A549 (cell line): ENCODE data around the gene MAML3. TPM values are rescaled to one million over a fixed set of nuclear protein-coding genes. Genes with fewer than 3 reads are reported as not detected.

ENCODE experiments used
- ATAC-seq, 2 experiments: fragments of 200-7000 bp in 1 of 2; fragments of >200 bp in 1 of 2; cut with Nextera tagmentation in 1 of 2; cut with Tn5 transposase in 1 of 2; 3 replicates each; pipeline versions ENCODE4 v1.8.0 to v1.9.1; 2018 to 2020; ENCODE audit warnings: mild to moderate bottlenecking in 1 of 2, moderate library complexity in 1 of 2
- CTCF ChIA-PET: fragments of 300-600 bp; sonication (Branson Sonifier 250); formaldehyde crosslinking; extraction: SDS; loops from one replicate; lab custom pipeline; 2021; ENCODE audit warnings: antibody characterized with exemption, inconsistent platforms; lab: Yijun Ruan, JAX
- POLR2A ChIA-PET: fragments of 350-600 bp; formaldehyde crosslinking; extraction: SDS; loops from one replicate; lab custom pipeline; 2021; ENCODE audit warnings: antibody characterized with exemption, inconsistent platforms; lab: Yijun Ruan, JAX
- DNase-seq, 2 experiments: peaks; one replicate each; pipeline versions ENCODE4 v3.0.0 to v3.0.0-alpha.2; 2011 to 2016; ENCODE audit warnings: low read depth in 1 of 2, low spot score in 1 of 2
- FAIRE-seq: peaks from 2 replicates; lab custom pipeline; 2011; peaks lifted over from hg19 to GRCh38; lab: Jason Lieb, UNC
- H3K27ac ChIP-seq, 2 experiments: fragments of >200 bp; sonication (Bioruptor Twin); formaldehyde crosslinking; 3 replicates each; pipeline ENCODE4 v1.5.1; 2016 to 2017
- H3K4me1 ChIP-seq: fragments of >200 bp; sonication (Bioruptor Twin); formaldehyde crosslinking; 3 replicates; pipeline ENCODE4 v1.6.1; 2016
- H3K4me2 ChIP-seq: fragments of >200 bp; sonication (Bioruptor Twin); formaldehyde crosslinking; 3 replicates; pipeline ENCODE4 v1.6.1; 2016
- H3K4me3 ChIP-seq: fragments of >200 bp; sonication (Bioruptor Twin); formaldehyde crosslinking; 3 replicates; pipeline ENCODE4 v1.5.1; 2016
- H3K9me3 ChIP-seq: fragments of >200 bp; sonication (Bioruptor Twin); formaldehyde crosslinking; 3 replicates; pipeline ENCODE4 v1.6.1; 2016
- BHLHE40 ChIP-seq: IDR thresholded peaks from 2 replicates; pipeline ENCODE4 v1.6.1; 2012; ENCODE audit warnings: low read depth, low read length, inconsistent platforms
- CEBPB ChIP-seq, 2 experiments: fragments of >200 bp in 1 of 2; sonication (Bioruptor Twin) in 1 of 2; formaldehyde crosslinking in 1 of 2; IDR thresholded peaks; 2 replicates each; pipeline ENCODE4 v1.6.1; 2012 to 2016
- CHD2 ChIP-seq: fragments of 150-350 bp; IDR thresholded peaks from 2 replicates; pipeline ENCODE4 v1.6.1; 2014; ENCODE audit warnings: low read length; ENCODE audit not compliant: partially characterized antibody
- CHD4 ChIP-seq: fragments of 200-600 bp; sonication (generic); IDR thresholded peaks from 2 replicates; pipeline ENCODE4 v1.6.1; 2016; ENCODE audit warnings: antibody characterized with exemption, mild to moderate bottlenecking, borderline replicate concordance
- E2F6 ChIP-seq: IDR thresholded peaks from 2 replicates; pipeline ENCODE4 v1.6.1; 2012; ENCODE audit warnings: low read depth, borderline replicate concordance
- ELK1 ChIP-seq: fragments of 150-350 bp; IDR thresholded peaks from 2 replicates; pipeline ENCODE4 v1.6.1; 2014; ENCODE audit warnings: low read depth, mild to moderate bottlenecking, low read length
- EP300 ChIP-seq, 2 experiments: fragments of >200 bp; sonication (Bioruptor Twin); formaldehyde crosslinking; IDR thresholded peaks; 2 replicates in 1 of 2; 3 replicates in 1 of 2; pipeline ENCODE4 v1.6.1; 2016 to 2017
- FOSB ChIP-seq: fragments of 250-450 bp; sonication (Bioruptor Pico); IDR thresholded peaks from 2 replicates; pipeline ENCODE4 v1.5.0; 2020; ENCODE audit warnings: mild to moderate bottlenecking, moderate library complexity
- FOXS1 ChIP-seq: fragments of 250-450 bp; sonication (Bioruptor Pico); IDR thresholded peaks from 2 replicates; pipeline ENCODE4 v1.5.0; 2020; ENCODE audit warnings: mild to moderate bottlenecking, moderate library complexity
- HDAC2 ChIP-seq: fragments of 200-600 bp; sonication (generic); IDR thresholded peaks from 2 replicates; pipeline ENCODE4 v1.6.1; 2016
- HEYL ChIP-seq: fragments of 250-450 bp; sonication (Bioruptor Pico); IDR thresholded peaks from 2 replicates; pipeline ENCODE4 v1.8.0; 2021; ENCODE audit warnings: mild to moderate bottlenecking, moderate library complexity
- HOXA7 ChIP-seq: fragments of 250-450 bp; sonication (Bioruptor Pico); IDR thresholded peaks from 2 replicates; pipeline ENCODE4 v1.5.0; 2020; ENCODE audit warnings: mild to moderate bottlenecking, moderate library complexity
- HOXB13 ChIP-seq: fragments of 250-450 bp; sonication (Bioruptor Pico); IDR thresholded peaks from 2 replicates; pipeline ENCODE4 v1.5.0; 2020; ENCODE audit warnings: low read depth, mild to moderate bottlenecking, moderate library complexity
- HOXB5 ChIP-seq: fragments of 250-450 bp; sonication (Bioruptor Pico); IDR thresholded peaks from 2 replicates; pipeline ENCODE4 v1.5.0; 2020; ENCODE audit warnings: mild to moderate bottlenecking, moderate library complexity
- JUNB ChIP-seq: fragments of >200 bp; sonication (Bioruptor Twin); formaldehyde crosslinking; IDR thresholded peaks from 2 replicates; pipeline ENCODE4 v1.6.1; 2016
- KDM1A ChIP-seq: fragments of 200-600 bp; sonication (generic); IDR thresholded peaks from 2 replicates; pipeline ENCODE4 v1.6.1; 2016; ENCODE audit warnings: low read depth, mild to moderate bottlenecking
- MAZ ChIP-seq: fragments of 150-350 bp; IDR thresholded peaks from 2 replicates; pipeline ENCODE4 v1.6.1; 2014; ENCODE audit warnings: antibody characterized with exemption, low read depth, low read length, borderline replicate concordance
- MYC ChIP-seq: IDR thresholded peaks from 2 replicates; pipeline ENCODE4 v1.6.1; 2012; ENCODE audit warnings: mild to moderate bottlenecking, inconsistent platforms, low read length, improper control_type of control experiment, borderline replicate concordance
- NR3C1 ChIP-seq: fragments of >200 bp; sonication (Bioruptor Twin); formaldehyde crosslinking; IDR thresholded peaks from 3 replicates; pipeline ENCODE4 v1.6.1; 2017
- PBX3 ChIP-seq: IDR thresholded peaks from 2 replicates; pipeline ENCODE4 v1.6.1; 2012
- PHF8 ChIP-seq: fragments of 200-600 bp; sonication (generic); IDR thresholded peaks from 2 replicates; pipeline ENCODE4 v1.6.1; 2016; ENCODE audit warnings: low read depth, mild to moderate bottlenecking, antibody characterized with exemption, moderate library complexity, borderline replicate concordance
- POLR2A ChIP-seq: IDR thresholded peaks from 2 replicates; pipeline ENCODE4 v1.6.1; 2012; ENCODE audit warnings: mild to moderate bottlenecking, low read length
- RARB ChIP-seq: fragments of 250-450 bp; sonication (Bioruptor Pico); IDR thresholded peaks from 2 replicates; pipeline ENCODE4 v1.8.0; 2021; ENCODE audit warnings: mild to moderate bottlenecking, moderate library complexity
- SMC3 ChIP-seq: fragments of >200 bp; sonication (Bioruptor Twin); formaldehyde crosslinking; IDR thresholded peaks from 3 replicates; pipeline ENCODE4 v1.6.1; 2018; ENCODE audit warnings: inconsistent platforms
- TP53 ChIP-seq: fragments of 250-450 bp; sonication (Bioruptor Pico); IDR thresholded peaks from 2 replicates; pipeline ENCODE4 v1.5.0; 2021; ENCODE audit warnings: mild to moderate bottlenecking, moderate library complexity
- ZSCAN20 ChIP-seq: fragments of 250-450 bp; sonication (Bioruptor Pico); IDR thresholded peaks from 2 replicates; pipeline ENCODE4 v1.8.0; 2022; ENCODE audit warnings: mild to moderate bottlenecking, moderate library complexity
- WGBS: methylation state at CpG from one replicate; pipeline ENCODE4 v1.1.6; 2017; ENCODE audit errors: missing lambda C conversion rate; 5-methylcytosine and 5-hydroxymethylcytosine counted together
- polyA plus RNA-seq, 4 experiments: library from polyadenylated mRNA; depleted of rRNA in 3 of 4; stranded (reverse); fragments of >200 nt; fragmentation: RNase III in 1 of 4; extraction: RNeasy Plus Mini Kit Qiagen cat#74134 plus additional on column Dnase treatment in 1 of 4; gene quantifications; 2 replicates in 3 of 4; 3 replicates in 1 of 4; pipeline ENCODE4 v1.2.3, GENCODE V29; 2011 to 2017
- TF ChIP-seq, protein P1 (sequence below): fragments of 250-450 bp; sonication (Bioruptor Pico); IDR thresholded peaks from 2 replicates; pipeline ENCODE4 v1.5.0; 2020; ENCODE audit warnings: low read depth, mild to moderate bottlenecking, moderate library complexity
- TF ChIP-seq, protein P2 (sequence below): fragments of 450-650 bp; IDR thresholded peaks from 2 replicates; pipeline ENCODE4 v1.6.1; 2014; ENCODE audit warnings: antibody characterized with exemption

The MAML3 gene
- polyA plus RNA-seq, 2 of the 4 experiments (the other 2 are of a cell fraction): 9.0 to 22.2 TPM

GRCh38 chr4:139860435-139861024 is 293.5 kb downstream of the MAML3 start:
- ATAC-seq (no peak), DNase-seq (no peak), FAIRE-seq (no peak)
- Histone ChIP-seq H3K4me2 (no peak overlapping the region), H3K4me1 (peaks cover 14% of the 10 kb centered on the region; the same call in 2 of the 3 replicates), H3K9me3 (no peaks in the 10 kb centered on the region), H3K27ac (no peak overlapping the region), H3K4me3 (no peak overlapping the region)
- ChIA-PET POLR2A (no interaction called here), CTCF (no interaction called here)
- 97% methylated on average over 9 of the region's 9 CpGs for WGBS
- TF ChIP-seq BHLHE40 (no peak), HOXB5 (CRISPR knock-in tag) (no peak), FOSB (CRISPR knock-in tag) (no peak), SMC3 (no peak), CEBPB (IDR thresholded peaks at IDR 0.05) (no peak), ZSCAN20 (no peak), POLR2A (no peak), TP53 (no peak), MYC (no peak), PBX3 (no peak), MAZ (no peak), HDAC2 (no peak), HOXA7 (CRISPR knock-in tag) (no peak)

DNA sequence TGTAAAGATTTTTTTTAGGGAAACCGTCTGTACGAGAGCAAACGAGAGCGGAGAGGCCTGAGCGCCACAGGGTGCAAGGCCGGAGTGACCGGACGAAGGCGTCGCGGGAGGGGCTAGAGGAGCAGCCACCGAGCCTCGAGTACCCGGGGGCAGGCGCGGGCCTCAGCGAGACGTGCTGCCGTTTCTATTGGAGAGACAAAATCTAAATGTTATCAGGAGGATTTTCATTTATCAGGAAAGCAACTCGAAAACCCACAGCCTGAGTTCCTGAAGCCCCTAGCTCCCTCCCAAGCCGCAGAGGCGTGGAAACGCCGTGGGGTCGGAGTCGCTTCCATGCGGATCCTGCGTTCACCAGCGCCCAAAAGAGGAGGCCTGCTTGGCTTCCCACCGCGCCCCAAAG is 294.1 kb downstream of the MAML3 start:
- no peak for FAIRE-seq
- no peak for TF ChIP-seq NR3C1
- TF ChIP-seq HOXB13 (CRISPR knock-in tag): no peak
- TF ChIP-seq CHD4: no peak
- TF ChIP-seq PHF8: no peak
- TF ChIP-seq, protein P1, sequence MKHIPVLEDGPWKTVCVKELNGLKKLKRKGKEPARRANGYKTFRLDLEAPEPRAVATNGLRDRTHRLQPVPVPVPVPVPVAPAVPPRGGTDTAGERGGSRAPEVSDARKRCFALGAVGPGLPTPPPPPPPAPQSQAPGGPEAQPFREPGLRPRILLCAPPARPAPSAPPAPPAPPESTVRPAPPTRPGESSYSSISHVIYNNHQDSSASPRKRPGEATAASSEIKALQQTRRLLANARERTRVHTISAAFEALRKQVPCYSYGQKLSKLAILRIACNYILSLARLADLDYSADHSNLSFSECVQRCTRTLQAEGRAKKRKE (CRISPR knock-in tag): no peak
- TF ChIP-seq E2F6: no peak
- TF ChIP-seq CHD2: no peak
- TF ChIP-seq JUNB: no peak
- no peak for TF ChIP-seq KDM1A
- TF ChIP-seq RARB (CRISPR knock-in tag): no peak
- no peak for TF ChIP-seq BHLHE40
- no peak for TF ChIP-seq ELK1
- no peak for TF ChIP-seq HEYL (CRISPR knock-in tag)
- no peak for TF ChIP-seq HOXA7 (CRISPR knock-in tag)
- TF ChIP-seq, protein P2, sequence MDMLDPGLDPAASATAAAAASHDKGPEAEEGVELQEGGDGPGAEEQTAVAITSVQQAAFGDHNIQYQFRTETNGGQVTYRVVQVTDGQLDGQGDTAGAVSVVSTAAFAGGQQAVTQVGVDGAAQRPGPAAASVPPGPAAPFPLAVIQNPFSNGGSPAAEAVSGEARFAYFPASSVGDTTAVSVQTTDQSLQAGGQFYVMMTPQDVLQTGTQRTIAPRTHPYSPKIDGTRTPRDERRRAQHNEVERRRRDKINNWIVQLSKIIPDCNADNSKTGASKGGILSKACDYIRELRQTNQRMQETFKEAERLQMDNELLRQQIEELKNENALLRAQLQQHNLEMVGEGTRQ: no peak
- TF ChIP-seq FOXS1: no peak
- TF ChIP-seq EP300 (IDR thresholded peaks at IDR 0.05): no peak
- no peak for DNase-seq
- no peak for ATAC-seq
- Histone ChIP-seq H3K9me3 (no peaks in the 10 kb centered on the region), H3K4me1 (peaks cover 10% of the 10 kb centered on the region; the same call in 2 of the 3 replicates), H3K27ac (no peak overlapping the region), H3K4me3 (no peak overlapping the region), H3K4me2 (no peak overlapping the region)
- POLR2A ChIA-PET: no interaction called here
- WGBS: 96% methylated on average over 31 of the region's 31 CpGs
- CTCF ChIA-PET: no interaction called here
